T-helper 1 cell treated with Interleukin-12 subunit alpha and Interleukin-12 subunit beta and Interleukin-4 antibody, amounts not matched to agents 30 μg/mL and 1 μg/mL, for 36 hours (primary cell): ENCODE data around the gene VSX2.

ENCODE experiments used
- H3K27ac Mint-ChIP-seq: one replicate; pipeline ENCODE4 v1.8.0; 2021; ENCODE audit warnings: mild to moderate bottlenecking, mixed read lengths
- H3K27me3 Mint-ChIP-seq: one replicate; pipeline ENCODE4 v1.8.0; 2021; ENCODE audit warnings: low read depth, mixed read lengths
- H3K36me3 Mint-ChIP-seq: one replicate; pipeline ENCODE4 v1.8.0; 2021; ENCODE audit warnings: low read depth, mixed read lengths
- H3K4me1 Mint-ChIP-seq: one replicate; pipeline ENCODE4 v1.8.0; 2021; ENCODE audit warnings: low read depth, mixed read lengths
- H3K4me3 Mint-ChIP-seq: one replicate; pipeline ENCODE4 v1.8.0; 2021; ENCODE audit warnings: mild to moderate bottlenecking, moderate library complexity, mixed read lengths
- H3K9me3 Mint-ChIP-seq: one replicate; pipeline ENCODE4 v1.8.0; 2021; ENCODE audit warnings: mixed read lengths

VSX2 gene

DNA sequence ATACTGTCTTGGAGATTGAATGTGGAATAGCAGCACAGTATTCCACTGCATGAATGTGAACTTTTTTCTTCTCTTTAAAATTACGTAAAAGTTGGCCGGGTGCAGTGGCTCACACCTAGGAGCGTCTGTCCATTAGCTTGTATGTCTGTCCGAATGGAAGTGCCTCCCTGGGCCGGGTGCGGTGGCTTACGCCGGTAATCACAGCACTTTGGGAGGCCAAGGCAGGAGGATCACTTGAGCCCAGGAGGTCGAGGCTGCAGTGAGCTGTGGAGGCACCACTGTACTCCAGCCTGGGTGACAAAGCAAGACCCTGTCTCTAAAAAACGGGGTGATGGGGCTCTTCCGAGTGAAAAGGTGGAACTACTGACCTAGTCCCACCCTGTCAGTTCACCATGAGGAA is 22.6 kb upstream of the VSX2 start:
- no peaks in the 10 kb centered on the region for H3K36me3 Mint-ChIP-seq
- H3K27ac Mint-ChIP-seq: no peak overlapping the region
- H3K4me1 Mint-ChIP-seq: no peaks in the 10 kb centered on the region
- H3K9me3 Mint-ChIP-seq: no peaks in the 10 kb centered on the region
- peaks cover 19% of the 10 kb centered on the region for H3K27me3 Mint-ChIP-seq
- no peak overlapping the region for H3K4me3 Mint-ChIP-seq

GRCh38 chr14:74217672-74218448 is 21.4 kb upstream of the VSX2 start:
- Mint-ChIP-seq H3K9me3 (no peaks in the 10 kb centered on the region), H3K27ac (no peak overlapping the region), H3K4me3 (no peak overlapping the region), H3K27me3 (peaks cover 17% of the 10 kb centered on the region), H3K4me1 (no peaks in the 10 kb centered on the region), H3K36me3 (no peaks in the 10 kb centered on the region)

DNA sequence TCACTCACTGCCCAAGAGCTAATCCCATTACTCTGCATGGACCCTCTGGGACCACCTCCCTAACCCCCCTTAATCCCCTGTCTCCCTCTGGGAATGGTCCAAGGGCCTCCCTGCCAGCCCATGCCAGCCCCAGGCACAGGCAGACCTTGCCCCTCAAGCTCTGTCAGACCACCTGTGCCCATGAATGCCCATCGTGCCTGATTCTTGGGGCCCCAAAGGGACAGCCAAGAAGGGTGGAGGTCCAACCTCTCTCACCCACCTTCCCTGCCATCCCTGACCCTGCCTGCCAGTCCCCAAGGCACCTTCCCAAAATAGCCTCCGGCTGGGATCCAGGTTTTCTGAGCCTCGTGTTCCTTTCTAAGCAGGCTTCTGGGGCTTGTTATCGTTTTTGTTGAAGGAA is 20.8 kb upstream of the VSX2 start:
- Mint-ChIP-seq H3K4me1 (no peaks in the 10 kb centered on the region), H3K36me3 (no peaks in the 10 kb centered on the region), H3K27ac (no peak overlapping the region), H3K9me3 (no peaks in the 10 kb centered on the region), H3K4me3 (no peak overlapping the region), H3K27me3 (peaks cover 17% of the 10 kb centered on the region)

- peaks cover 17% of the 10 kb centered on the region for H3K27me3 Mint-ChIP-seq
- no peaks in the 10 kb centered on the region for H3K36me3 Mint-ChIP-seq
- no peak overlapping the region for H3K27ac Mint-ChIP-seq
- no peaks in the 10 kb centered on the region for H3K9me3 Mint-ChIP-seq
- H3K4me3 Mint-ChIP-seq: no peak overlapping the region
- H3K4me1 Mint-ChIP-seq: no peaks in the 10 kb centered on the region
These were observed 19.7 kb upstream of the VSX2 start for GRCh38 chr14:74219277-74220205.

DNA sequence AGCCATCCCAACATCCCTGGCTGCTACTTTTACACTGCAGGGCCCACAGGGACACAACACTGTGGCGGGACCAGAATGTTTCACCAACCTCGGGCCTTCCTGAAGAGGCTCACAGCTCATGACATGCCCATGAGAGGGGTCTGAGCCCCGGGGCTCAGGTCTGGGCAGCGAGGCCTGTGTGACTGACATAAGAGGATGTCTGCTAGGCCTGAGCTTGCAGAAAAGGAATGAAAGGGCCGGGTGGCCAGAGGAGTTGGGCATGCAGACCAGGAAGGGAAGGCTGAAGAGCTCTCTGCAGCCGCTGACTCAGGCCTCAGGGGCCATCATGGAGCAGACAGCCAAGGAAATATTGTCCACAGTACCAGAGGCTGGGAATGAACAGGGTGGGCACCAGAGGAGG is 18.3 kb upstream of the VSX2 start:
- H3K9me3 Mint-ChIP-seq: no peaks in the 10 kb centered on the region
- no peaks in the 10 kb centered on the region for H3K36me3 Mint-ChIP-seq
- H3K4me1 Mint-ChIP-seq: no peaks in the 10 kb centered on the region
- no peak overlapping the region for H3K4me3 Mint-ChIP-seq
- H3K27ac Mint-ChIP-seq: no peak overlapping the region
- H3K27me3 Mint-ChIP-seq: peaks cover 9% of the 10 kb centered on the region

GRCh38 chr14:74221741-74222140 is 17.5 kb upstream of the VSX2 start:
- H3K4me1 Mint-ChIP-seq: no peaks in the 10 kb centered on the region
- no peaks in the 10 kb centered on the region for H3K36me3 Mint-ChIP-seq
- H3K27ac Mint-ChIP-seq: no peak overlapping the region
- H3K4me3 Mint-ChIP-seq: no peak overlapping the region
- H3K9me3 Mint-ChIP-seq: no peaks in the 10 kb centered on the region
- H3K27me3 Mint-ChIP-seq: peaks cover 9% of the 10 kb centered on the region

GRCh38 chr14:74223016-74223415 is 16.2 kb upstream of the VSX2 start:
- H3K9me3 Mint-ChIP-seq: no peaks in the 10 kb centered on the region
- peaks cover 18% of the 10 kb centered on the region for H3K27me3 Mint-ChIP-seq
- no peaks in the 10 kb centered on the region for H3K36me3 Mint-ChIP-seq
- H3K4me1 Mint-ChIP-seq: no peaks in the 10 kb centered on the region
- H3K27ac Mint-ChIP-seq: no peak overlapping the region
- no peak overlapping the region for H3K4me3 Mint-ChIP-seq

- no peak overlapping the region for H3K4me3 Mint-ChIP-seq
- H3K27ac Mint-ChIP-seq: no peak overlapping the region
- peaks cover 44% of the 10 kb centered on the region for H3K27me3 Mint-ChIP-seq
- H3K9me3 Mint-ChIP-seq: peaks cover 5% of the 10 kb centered on the region
- no peaks in the 10 kb centered on the region for H3K36me3 Mint-ChIP-seq
- H3K4me1 Mint-ChIP-seq: no peaks in the 10 kb centered on the region
These were observed 7.5 kb upstream of the VSX2 start for GRCh38 chr14:74231784-74232183.

DNA sequence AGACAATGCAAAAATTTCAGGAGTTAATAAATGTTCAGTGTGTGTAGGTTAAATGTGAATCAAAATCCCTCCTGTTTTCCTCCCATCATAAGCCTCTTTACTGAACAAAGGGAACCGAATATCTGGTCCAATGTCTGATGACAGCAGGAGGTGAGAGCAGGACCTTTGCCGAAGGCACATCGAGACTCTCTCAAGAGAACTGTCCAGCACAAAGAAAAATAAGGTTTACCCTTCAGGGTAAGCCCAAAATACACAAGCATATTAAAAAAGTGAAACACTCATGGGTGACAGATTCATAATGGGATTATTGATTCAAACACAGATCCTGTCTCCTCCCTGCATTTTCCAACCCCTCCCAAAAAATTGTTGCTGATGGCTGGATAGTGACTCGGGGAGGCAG is 4.2 kb upstream of the VSX2 start:
- Mint-ChIP-seq H3K36me3 (no peaks in the 10 kb centered on the region), H3K4me3 (no peak overlapping the region), H3K9me3 (peaks cover 5% of the 10 kb centered on the region), H3K4me1 (no peaks in the 10 kb centered on the region), H3K27ac (no peak overlapping the region), H3K27me3 (peaks cover 44% of the 10 kb centered on the region)

GRCh38 chr14:74237441-74237840 is 1.8 kb upstream of the VSX2 start:
- no peak overlapping the region for H3K4me3 Mint-ChIP-seq
- H3K27me3 Mint-ChIP-seq: peaks cover 58% of the 10 kb centered on the region
- H3K9me3 Mint-ChIP-seq: no peaks in the 10 kb centered on the region
- peaks cover 2% of the 10 kb centered on the region for H3K36me3 Mint-ChIP-seq
- no peak overlapping the region for H3K27ac Mint-ChIP-seq
- H3K4me1 Mint-ChIP-seq: peaks cover 7% of the 10 kb centered on the region

GRCh38 chr14:74239848-74240793 is 872 bp downstream of the VSX2 start:
- Mint-ChIP-seq H3K27me3 (peaks cover 74% of the 10 kb centered on the region), H3K4me3 (no peak overlapping the region), H3K27ac (no peak overlapping the region)

DNA sequence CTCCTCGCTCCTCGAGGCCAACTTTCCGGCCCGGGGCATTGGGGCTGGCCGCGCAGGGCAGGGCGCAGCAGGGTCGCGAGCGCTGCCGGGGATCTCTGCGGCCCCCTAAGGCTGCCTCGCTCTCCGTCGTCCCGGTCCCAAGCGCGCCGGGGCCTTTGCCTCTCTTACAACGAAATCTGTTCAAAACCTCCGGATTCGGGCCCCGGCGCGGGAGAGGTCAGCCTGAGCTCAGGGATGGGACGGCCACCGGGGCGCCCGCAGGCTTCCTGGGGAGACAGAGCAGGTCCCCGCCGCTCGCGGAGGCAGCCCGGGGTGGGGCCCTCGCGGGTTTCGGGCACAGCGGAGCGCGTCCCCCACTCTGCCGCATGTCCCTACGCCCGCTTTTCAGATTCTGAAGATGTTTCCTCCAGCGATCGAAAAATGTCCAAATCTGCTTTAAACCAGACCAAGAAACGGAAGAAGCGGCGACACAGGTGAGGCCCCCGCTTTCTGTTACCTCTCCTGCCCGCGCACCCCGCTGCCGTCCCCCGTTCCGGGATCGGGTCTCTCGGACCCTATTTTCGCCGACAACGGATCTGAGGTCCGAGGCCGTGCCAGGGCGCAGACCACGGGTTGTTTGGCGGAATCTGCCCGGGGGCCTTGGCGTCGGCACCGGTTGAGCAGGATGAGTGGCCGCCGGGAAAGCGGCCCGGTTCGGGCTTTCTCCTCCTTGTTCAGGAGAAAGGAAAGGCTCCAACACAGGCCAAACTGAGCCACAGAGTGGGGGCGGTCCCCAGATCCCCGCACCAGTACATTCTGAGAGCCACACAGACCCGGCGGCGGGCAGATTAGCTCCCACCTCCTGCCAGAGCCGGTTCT is 1.8 kb downstream of the VSX2 start:
- peaks cover 12% of the 10 kb centered on the region for H3K4me1 Mint-ChIP-seq
- peaks cover 83% of the 10 kb centered on the region for H3K27me3 Mint-ChIP-seq
- H3K9me3 Mint-ChIP-seq: no peaks in the 10 kb centered on the region
- no peak overlapping the region for H3K4me3 Mint-ChIP-seq
- H3K27ac Mint-ChIP-seq: no peak overlapping the region
- H3K36me3 Mint-ChIP-seq: peaks cover 2% of the 10 kb centered on the region

More at GRCh38 chr14:74239848-74240793, 872 bp downstream of the VSX2 start:
- Mint-ChIP-seq H3K9me3 (no peaks in the 10 kb centered on the region), H3K4me1 (peaks cover 12% of the 10 kb centered on the region), H3K36me3 (peaks cover 2% of the 10 kb centered on the region)

DNA sequence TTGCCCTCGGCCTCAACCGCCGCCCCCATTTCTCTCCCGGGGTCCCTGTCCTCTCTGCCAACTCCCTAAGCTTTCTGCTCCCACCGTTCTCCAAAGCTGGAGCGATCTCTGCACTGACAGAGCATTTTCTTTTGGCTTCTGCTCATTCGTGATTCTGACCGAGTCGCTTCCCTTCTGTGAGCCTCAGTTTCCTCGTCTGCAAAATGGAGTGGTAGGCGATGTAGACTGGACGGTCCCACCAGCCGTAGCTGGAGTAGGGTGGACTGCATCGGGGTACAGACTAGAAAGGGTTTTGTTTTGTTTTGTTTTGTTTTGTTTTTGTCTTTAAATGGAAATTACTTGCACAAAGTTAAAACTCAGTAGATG is 2.4 kb downstream of the VSX2 start:
- no peak overlapping the region for H3K27ac Mint-ChIP-seq
- no peaks in the 10 kb centered on the region for H3K9me3 Mint-ChIP-seq
- H3K36me3 Mint-ChIP-seq: peaks cover 2% of the 10 kb centered on the region
- peaks cover 12% of the 10 kb centered on the region for H3K4me1 Mint-ChIP-seq
- H3K27me3 Mint-ChIP-seq: peaks cover 84% of the 10 kb centered on the region
- H3K4me3 Mint-ChIP-seq: peak overlapping the region; percentile 1
